OCI-LY1 (cell line): ENCODE data around the gene DECR2.

ENCODE experiments used
- EZH2 ChIP-seq: fragments of 200-600 bp; sonication (generic), shearing (Covaris generic); IDR thresholded peaks from 2 replicates; pipeline ENCODE4 v1.8.0; 2017; ENCODE audit warnings: borderline replicate concordance, mixed run types, mild to moderate bottlenecking, antibody characterized with exemption, low read length, moderate library complexity, mixed read lengths
- TF ChIP-seq, protein P1 (sequence below): fragments of 200-600 bp; sonication (generic), shearing (Covaris generic); IDR thresholded peaks from 2 replicates; pipeline ENCODE4 v1.5.1; 2017; ENCODE audit warnings: mild to moderate bottlenecking, antibody characterized with exemption, low read length, moderate library complexity, mixed read lengths

DNA sequence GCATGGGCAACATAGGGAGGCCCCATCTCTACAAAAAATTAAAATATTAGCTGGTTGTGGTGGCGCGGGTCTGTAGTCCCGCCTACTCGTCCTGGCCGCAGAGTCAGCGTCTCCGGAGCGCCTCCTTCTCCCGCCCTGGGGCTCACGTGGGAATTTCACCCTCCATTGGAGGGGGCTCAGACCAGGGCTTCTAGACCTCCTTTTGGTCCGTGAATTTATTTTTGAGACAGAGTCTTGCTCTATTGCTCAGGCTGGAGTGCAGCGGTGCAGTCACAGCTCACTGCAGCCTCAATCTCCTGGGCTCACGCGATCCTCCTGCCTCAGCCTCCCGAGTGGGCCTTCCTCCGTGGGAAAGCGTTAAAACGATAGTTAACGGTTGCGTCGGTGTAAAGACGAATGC is 5.1 kb upstream of the DECR2 start:
- no peak for TF ChIP-seq EZH2
- TF ChIP-seq, protein P1, sequence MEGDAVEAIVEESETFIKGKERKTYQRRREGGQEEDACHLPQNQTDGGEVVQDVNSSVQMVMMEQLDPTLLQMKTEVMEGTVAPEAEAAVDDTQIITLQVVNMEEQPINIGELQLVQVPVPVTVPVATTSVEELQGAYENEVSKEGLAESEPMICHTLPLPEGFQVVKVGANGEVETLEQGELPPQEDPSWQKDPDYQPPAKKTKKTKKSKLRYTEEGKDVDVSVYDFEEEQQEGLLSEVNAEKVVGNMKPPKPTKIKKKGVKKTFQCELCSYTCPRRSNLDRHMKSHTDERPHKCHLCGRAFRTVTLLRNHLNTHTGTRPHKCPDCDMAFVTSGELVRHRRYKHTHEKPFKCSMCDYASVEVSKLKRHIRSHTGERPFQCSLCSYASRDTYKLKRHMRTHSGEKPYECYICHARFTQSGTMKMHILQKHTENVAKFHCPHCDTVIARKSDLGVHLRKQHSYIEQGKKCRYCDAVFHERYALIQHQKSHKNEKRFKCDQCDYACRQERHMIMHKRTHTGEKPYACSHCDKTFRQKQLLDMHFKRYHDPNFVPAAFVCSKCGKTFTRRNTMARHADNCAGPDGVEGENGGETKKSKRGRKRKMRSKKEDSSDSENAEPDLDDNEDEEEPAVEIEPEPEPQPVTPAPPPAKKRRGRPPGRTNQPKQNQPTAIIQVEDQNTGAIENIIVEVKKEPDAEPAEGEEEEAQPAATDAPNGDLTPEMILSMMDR, result no peak
